Measurements from ENCODE around the gene MAEA.

Gene MAEA

GRCh38 chr4:1289207-1290164, at the start of gene MAEA:
Gene MAEA, plus strand, starts transcription at chr4:1289891. Its CDS starts 23 bp downstream, at chr4:1289914.
- peak; percentile 99 for DNase-seq (ENCODE audit: low read depth)
- peak; percentile 70 for TF ChIP-seq MAX (IDR thresholded peaks at IDR 0.05; ENCODE audit: low read depth, low read length)
- peak; percentile 98 for TF ChIP-seq POLR2A (IDR thresholded peaks at IDR 0.05; ENCODE audit: extremely low read depth, insufficient read length)
- no peak for TF ChIP-seq CTCF (IDR thresholded peaks at IDR 0.05; ENCODE audit: low read depth, low read length)
- H3K4me3 ChIP-seq (ENCODE audit: low read depth, low read length) = peak within 1 kb of the TSS; percentile 87

GRCh38 chr4:1239950-1240307, 49.8 kb upstream of the MAEA start:
- TF ChIP-seq POLR2A (IDR thresholded peaks at IDR 0.05; ENCODE audit: extremely low read depth, insufficient read length) (no peak), MAX (IDR thresholded peaks at IDR 0.05; ENCODE audit: low read depth, low read length) (no peak), MYC (IDR thresholded peaks at IDR 0.05; ENCODE audit: low read depth, low read length) (no peak), CTCF (IDR thresholded peaks at IDR 0.05; ENCODE audit: low read depth, low read length) (no peak)
- H3K4me3 ChIP-seq (ENCODE audit: low read depth, low read length) = no peak overlapping the region
- no peak for DNase-seq (ENCODE audit: low read depth)

GRCh38 chr4:1240721-1241465, 48.8 kb upstream of the MAEA start:
- no peak for DNase-seq (ENCODE audit: low read depth)

GRCh38 chr4:1241466-1241935, 48.2 kb upstream of the MAEA start:
- no peak overlapping the region for H3K4me3 ChIP-seq (ENCODE audit: low read depth, low read length)
- no peak for DNase-seq (ENCODE audit: low read depth)
- TF ChIP-seq POLR2A (IDR thresholded peaks at IDR 0.05; ENCODE audit: extremely low read depth, insufficient read length) (no peak), MAX (IDR thresholded peaks at IDR 0.05; ENCODE audit: low read depth, low read length) (no peak), CTCF (IDR thresholded peaks at IDR 0.05; ENCODE audit: low read depth, low read length) (no peak)

More at GRCh38 chr4:1240721-1241465, 48.8 kb upstream of the MAEA start:
- TF ChIP-seq MYC (IDR thresholded peaks at IDR 0.05; ENCODE audit: low read depth, low read length) = no peak
- TF ChIP-seq MAX (IDR thresholded peaks at IDR 0.05; ENCODE audit: low read depth, low read length) = no peak
- TF ChIP-seq CTCF (IDR thresholded peaks at IDR 0.05; ENCODE audit: low read depth, low read length) = no peak
- no peak for TF ChIP-seq POLR2A (IDR thresholded peaks at IDR 0.05; ENCODE audit: extremely low read depth, insufficient read length)
- no peak overlapping the region for H3K4me3 ChIP-seq (ENCODE audit: low read depth, low read length)

- TF ChIP-seq MYC (IDR thresholded peaks at IDR 0.05; ENCODE audit: low read depth, low read length) (no peak), CTCF (IDR thresholded peaks at IDR 0.05; ENCODE audit: low read depth, low read length) (no peak), MAX (IDR thresholded peaks at IDR 0.05; ENCODE audit: low read depth, low read length) (no peak), POLR2A (IDR thresholded peaks at IDR 0.05; ENCODE audit: extremely low read depth, insufficient read length) (no peak)
- DNase-seq (ENCODE audit: low read depth) = no peak
- H3K4me3 ChIP-seq (ENCODE audit: low read depth, low read length) = no peak overlapping the region
Measured at GRCh38 chr4:1241936-1242505, 47.7 kb upstream of the MAEA start.

All from NB4 (cell line).